Measurements from ENCODE around the gene PPP1R9B. TPM values are rescaled to one million over a fixed set of nuclear protein-coding genes. Genes with fewer than 3 reads are reported as not detected.

Gene PPP1R9B
- total RNA-seq, 1 experiment from 2014 or later: 23.0 TPM

- H3K79me1 ChIP-seq (ENCODE audit: insufficient read depth, low read depth, low read length, poor library complexity, severe bottlenecking): no peaks in the 10 kb centered on the region
- Mint-ChIP-seq H3K36me3 (ENCODE audit: insufficient read depth in 1 of 3, low read depth in 3 of 3) (peaks cover 0 to 75% (median 68%) of the 10 kb centered on the region in 3 experiments; a peak in 5 of 7 replicates), H3K4me1 (peaks cover 2 to 7% of the 10 kb centered on the region in 2 experiments; a peak in 2 of 4 replicates), H3K27me3 (ENCODE audit: low read depth) (no peaks in the 10 kb centered on the region), H3K9me3 (no peaks in the 10 kb centered on the region; a peak in 1 of 5 replicates), H3K4me3 (no peak overlapping the region), H3K27ac (peak overlapping the region in 1 of 3 experiments; percentile 79; a peak in 2 of 7 replicates)
- no peak overlapping the region for H2AFZ ChIP-seq (ENCODE audit: low read length)
- peaks cover 6% of the 10 kb centered on the region for H3K23me2 ChIP-seq (ENCODE audit: insufficient read length, low read depth, low read length, poor library complexity, severe bottlenecking)
- no peak overlapping the region for H4K91ac ChIP-seq (ENCODE audit: insufficient read length, low read depth, low read length)
- no peaks in the 10 kb centered on the region for H4K20me1 ChIP-seq (ENCODE audit: control insufficient read depth, insufficient read depth, insufficient read length)
- no CpG with 5 or more reads among the region's 17 CpGs for WGBS (ENCODE audit: extremely low coverage, insufficient read length, low lambda C conversion rate)
- no peak overlapping the region for H4K5ac ChIP-seq (ENCODE audit: insufficient read length, low read depth, low read length)
- H3K4me1 ChIP-seq (ENCODE audit: insufficient read depth, low read length): no peaks in the 10 kb centered on the region
- H3K18ac ChIP-seq (ENCODE audit: insufficient read length, low read depth, low read length): no peak overlapping the region
- H3K23ac ChIP-seq (ENCODE audit: insufficient read length, low read depth, low read length): no peak overlapping the region
- no peak overlapping the region for H3K14ac ChIP-seq (ENCODE audit: insufficient read depth, low read length)
- H3K79me2 ChIP-seq (ENCODE audit: insufficient read depth, low read length): no peaks in the 10 kb centered on the region
- peak; percentile 33; the same call in 1 of the 3 replicates for TF ChIP-seq CTCF (conservative IDR thresholded peaks at IDR 0.05)
- H3K4ac ChIP-seq (ENCODE audit: low read depth, low read length): no peak overlapping the region
- H3K27me3 ChIP-seq (ENCODE audit: insufficient read depth, low read length): no peaks in the 10 kb centered on the region
- H2BK20ac ChIP-seq (ENCODE audit: low read depth, low read length, poor library complexity, severe bottlenecking): no peak overlapping the region
- no peak overlapping the region for H2BK5ac ChIP-seq (ENCODE audit: insufficient read length, low read length)
- H3K9ac ChIP-seq (ENCODE audit: extremely low read depth, insufficient read length, low read length): no peak overlapping the region
- H3T11ph ChIP-seq (ENCODE audit: low read length): no peak overlapping the region
- DNase-seq: no peak
- no peak overlapping the region for H2BK15ac ChIP-seq (ENCODE audit: low read depth, low read length)
- H2BK12ac ChIP-seq (ENCODE audit: insufficient read length, low read depth, low read length): no peak overlapping the region
- no peak overlapping the region for H3K4me2 ChIP-seq (ENCODE audit: insufficient read depth, insufficient read length, low read length)
- H3K27ac ChIP-seq (ENCODE audit: insufficient read length, low read depth, low read length): no peak overlapping the region
- no peak overlapping the region for H2BK120ac ChIP-seq (ENCODE audit: low read depth, low read length, poor library complexity, severe bottlenecking)
- no peak overlapping the region for H2AK5ac ChIP-seq (ENCODE audit: insufficient read length, low read length)
- no peaks in the 10 kb centered on the region for H3K9me3 ChIP-seq (ENCODE audit: control insufficient read depth, low read depth, low read length)
- no peak overlapping the region for H4K8ac ChIP-seq (replicated peaks; ENCODE audit: insufficient read length, low read depth, low read length)
- H3K56ac ChIP-seq (ENCODE audit: insufficient read length, low read depth, low read length): no peak overlapping the region
Measured at GRCh38 chr17:50194934-50195865, 44.7 kb upstream of the PPP1R9B start.
